GM21447 (cell line): ENCODE data around the gene VPS13C.

Experiments
- ATAC-seq: cut with Tn5 transposase; IDR thresholded peaks from one replicate; pipeline ENCODE4 v1.9.1; 2021; ENCODE audit not compliant: unreplicated experiment

The VPS13C gene

GRCh38 chr15:61951949-61952348 lies 108.3 kb downstream of the VPS13C start:
- ATAC-seq = no peak

GRCh38 chr15:61946778-61947177 lies 113.5 kb downstream of the VPS13C start:
- ATAC-seq = no peak

GRCh38 chr15:61943992-61944391 lies 116.3 kb downstream of the VPS13C start:
- ATAC-seq = no peak

DNA sequence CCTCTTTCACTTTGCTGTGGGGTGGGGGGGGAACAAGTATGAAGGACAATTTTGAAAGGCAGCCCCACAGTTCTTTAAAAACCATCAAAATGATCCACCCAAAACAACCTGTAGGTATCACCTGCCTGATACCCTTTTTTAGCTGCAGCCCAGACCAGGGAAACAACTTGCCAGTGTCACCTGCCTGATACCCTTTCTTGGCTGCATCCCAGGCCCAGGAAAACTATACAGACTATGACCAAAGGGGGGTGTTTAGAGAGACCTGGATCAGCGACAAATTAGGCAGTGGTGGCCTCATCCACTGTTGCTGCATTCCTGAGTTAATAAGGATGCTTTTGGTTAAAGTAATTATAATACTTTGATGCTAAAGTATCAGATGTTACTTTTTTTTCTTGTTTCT lies 122.0 kb downstream of the VPS13C start:
- ATAC-seq = no peak

DNA sequence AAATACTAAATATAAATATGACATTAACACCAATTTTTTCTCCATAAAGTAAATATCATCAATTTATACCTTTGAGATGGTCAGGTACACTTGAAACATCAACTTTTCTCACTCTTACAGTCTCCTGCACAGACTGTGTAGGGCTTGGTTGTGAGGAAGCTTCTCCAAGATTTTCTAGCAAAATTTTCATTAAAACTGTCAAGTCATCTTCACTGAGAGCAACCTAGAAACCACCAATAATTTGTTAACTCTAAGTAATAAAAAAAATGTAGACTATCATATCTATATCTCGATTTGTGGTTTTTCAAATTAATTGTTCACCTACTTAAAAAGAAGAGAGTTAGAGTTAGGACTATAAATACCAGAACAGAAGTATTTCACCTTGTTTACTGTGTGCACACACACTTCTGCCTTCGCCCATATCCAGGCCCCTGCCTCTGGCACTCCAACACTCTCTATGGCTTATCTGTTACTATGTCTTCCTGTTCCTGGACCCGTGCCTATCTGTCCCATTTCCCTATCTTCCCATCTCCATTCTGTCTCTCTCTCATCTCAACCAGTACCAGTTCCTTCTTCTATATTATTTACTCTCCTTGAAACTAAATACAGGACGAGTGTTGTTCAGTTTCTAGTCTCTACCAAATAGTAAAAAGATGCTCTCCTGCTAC lies 123.6 kb downstream of the VPS13C start:
- no peak for ATAC-seq

GRCh38 chr15:61935493-61935892 lies 124.8 kb downstream of the VPS13C start:
- ATAC-seq = no peak

DNA sequence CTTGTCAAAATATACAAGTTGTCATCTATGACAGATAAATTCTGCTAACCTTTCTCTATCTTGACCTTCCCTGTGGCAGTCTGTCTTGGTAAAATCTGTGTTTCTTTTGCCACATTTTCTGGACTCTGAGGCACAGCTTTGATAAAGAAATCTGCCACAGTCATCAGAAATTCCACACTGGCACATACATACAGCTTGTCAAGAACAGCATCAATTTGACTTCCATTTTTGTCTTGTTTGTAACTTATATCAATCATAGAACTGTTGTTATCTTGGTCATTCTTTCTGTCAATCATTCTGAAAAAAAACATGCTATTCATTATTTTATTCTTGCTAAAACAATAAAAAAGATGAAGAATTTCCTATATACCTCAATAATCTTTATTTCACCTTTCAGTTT lies 130.8 kb downstream of the VPS13C start:
- no peak for ATAC-seq

- no peak for ATAC-seq
Observed at GRCh38 chr15:61923173-61923572, 137.1 kb downstream of the VPS13C start.

DNA sequence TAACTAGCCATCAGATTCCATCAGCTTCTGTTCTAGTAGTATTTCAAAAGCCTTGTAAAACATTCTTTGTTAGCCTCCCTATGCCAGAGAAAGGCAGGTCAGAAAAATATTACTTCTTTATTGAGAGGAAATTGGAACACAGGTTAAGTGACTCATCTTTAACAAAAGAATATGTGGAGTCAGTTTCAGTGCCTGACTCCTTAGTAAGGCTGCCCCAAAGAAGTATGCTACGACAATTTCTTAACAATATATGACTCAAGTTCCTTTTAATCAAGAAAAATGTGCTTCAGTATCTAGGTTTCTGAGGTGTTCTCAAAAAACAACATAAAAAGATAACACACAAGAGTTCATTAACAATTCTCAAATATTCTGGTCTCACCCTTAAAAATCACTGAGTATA lies 139.2 kb downstream of the VPS13C start:
- ATAC-seq = no peak

GRCh38 chr15:61917457-61917856 lies 142.8 kb downstream of the VPS13C start:
- no peak for ATAC-seq

DNA sequence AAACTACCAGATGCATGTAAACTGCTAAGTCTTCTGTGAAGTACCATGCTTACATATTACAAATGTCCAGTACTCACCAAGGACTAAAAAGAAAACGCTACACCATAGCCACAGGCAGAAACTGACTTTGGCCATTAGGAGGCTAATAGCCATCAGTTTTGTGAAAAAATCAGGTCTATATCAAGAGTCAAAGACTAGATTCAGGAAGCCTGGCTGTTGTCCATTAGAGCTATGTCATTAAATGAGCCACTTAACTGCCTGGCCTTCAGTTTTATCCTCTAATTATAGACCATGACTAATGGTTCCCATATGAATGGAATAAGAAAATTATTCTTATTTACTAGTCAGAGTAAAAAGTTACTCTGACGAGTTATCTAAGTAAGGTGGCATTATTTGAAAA lies 144.1 kb downstream of the VPS13C start:
- no peak for ATAC-seq

- no peak for ATAC-seq
Observed at GRCh38 chr15:61915640-61916039, 144.6 kb downstream of the VPS13C start.

GRCh38 chr15:61910839-61911369 lies 149.3 kb downstream of the VPS13C start:
- no peak for ATAC-seq

DNA sequence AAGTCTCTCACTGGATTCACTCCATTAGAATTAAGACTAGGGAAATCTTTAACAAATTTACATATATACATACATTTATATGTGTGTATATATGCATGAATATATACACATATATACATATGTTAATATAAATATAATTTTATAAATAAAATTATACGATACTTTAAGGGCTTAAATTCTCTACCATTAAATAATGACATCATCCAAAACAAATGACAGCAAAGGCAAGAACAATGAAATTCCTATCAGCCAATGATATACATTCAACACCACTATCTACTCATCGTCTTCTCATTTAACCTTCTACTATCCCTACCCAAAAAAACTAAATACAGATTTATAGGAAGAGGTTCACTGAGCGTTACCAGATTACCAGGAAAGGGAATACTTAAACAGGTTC lies 152.0 kb downstream of the VPS13C start:
- no peak for ATAC-seq

DNA sequence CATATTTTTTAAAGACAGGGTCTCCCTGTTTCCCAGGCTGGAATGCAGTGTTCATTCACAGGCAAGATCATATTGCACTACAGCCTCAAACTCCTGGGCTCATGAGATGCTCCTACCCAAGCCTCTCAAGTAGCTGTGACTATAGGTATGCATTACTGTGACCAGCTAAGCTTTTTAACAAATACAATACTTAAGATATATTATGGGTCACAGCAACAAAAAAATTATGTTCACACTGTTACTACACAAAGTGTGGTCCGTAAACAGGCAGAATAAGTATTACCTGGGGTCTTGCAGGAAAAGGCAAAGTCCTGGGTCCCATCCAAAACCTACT lies 152.5 kb downstream of the VPS13C start:
- ATAC-seq = no peak

DNA sequence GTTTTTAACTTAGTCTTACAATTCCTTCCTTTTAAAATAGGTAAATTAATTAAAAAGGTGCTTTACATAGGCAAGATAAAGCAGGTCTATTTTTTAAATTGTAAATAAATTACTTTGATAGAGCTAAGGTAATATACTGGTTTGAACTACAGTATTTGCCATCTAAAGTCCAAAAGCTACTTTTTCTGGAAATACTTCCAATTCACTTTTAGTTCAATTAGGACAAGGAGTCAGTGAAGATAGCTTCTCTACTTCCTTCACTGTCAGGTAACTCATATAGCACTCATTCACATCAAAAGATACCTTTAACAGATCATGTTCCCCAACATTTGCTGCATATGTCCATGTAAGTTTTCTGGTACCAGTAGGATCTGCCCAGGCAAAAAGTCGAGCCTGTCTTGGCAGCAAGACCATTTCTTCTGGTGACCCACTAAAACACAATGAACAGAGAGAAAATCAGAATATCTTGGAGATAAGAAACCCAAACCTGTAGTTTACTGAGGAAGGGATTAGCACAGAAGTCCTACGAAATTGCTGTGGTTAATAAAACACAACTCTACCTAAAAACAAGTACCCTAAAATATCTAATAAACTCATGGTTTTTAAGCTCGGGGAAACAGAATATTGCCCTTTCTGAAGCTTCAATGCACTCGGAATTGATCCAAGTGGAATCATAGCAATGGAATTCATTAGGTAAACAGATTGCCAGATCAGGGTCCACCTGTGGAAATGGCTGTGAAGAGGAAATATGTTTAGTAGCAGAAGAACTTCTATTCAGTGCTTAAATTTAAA lies 153.1 kb downstream of the VPS13C start:
- no peak for ATAC-seq

GRCh38 chr15:61893146-61893545 lies 167.1 kb downstream of the VPS13C start:
- ATAC-seq = no peak

- ATAC-seq = no peak
Observed at GRCh38 chr15:61892140-61892539, 168.1 kb downstream of the VPS13C start.

GRCh38 chr15:61890106-61890505 lies 170.1 kb downstream of the VPS13C start:
- ATAC-seq = no peak

DNA sequence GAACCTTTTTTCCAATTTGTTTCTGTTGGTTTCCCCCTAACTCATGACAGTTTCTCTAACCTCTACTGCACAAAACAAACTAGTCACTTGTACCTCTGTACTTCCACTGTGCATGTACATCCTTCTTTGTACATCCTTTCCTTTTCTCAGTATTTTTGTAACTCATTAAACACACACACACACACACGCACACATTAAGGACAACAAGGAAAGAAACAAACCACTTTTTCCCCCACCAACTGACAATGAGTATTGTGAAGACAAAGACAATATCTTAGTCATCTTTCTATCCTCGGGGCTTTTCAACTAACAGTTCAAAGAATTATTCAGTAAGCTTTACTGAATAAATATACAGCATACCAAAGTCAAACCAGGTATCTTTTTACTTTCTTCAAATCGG lies 170.5 kb downstream of the VPS13C start:
- ATAC-seq = no peak

DNA sequence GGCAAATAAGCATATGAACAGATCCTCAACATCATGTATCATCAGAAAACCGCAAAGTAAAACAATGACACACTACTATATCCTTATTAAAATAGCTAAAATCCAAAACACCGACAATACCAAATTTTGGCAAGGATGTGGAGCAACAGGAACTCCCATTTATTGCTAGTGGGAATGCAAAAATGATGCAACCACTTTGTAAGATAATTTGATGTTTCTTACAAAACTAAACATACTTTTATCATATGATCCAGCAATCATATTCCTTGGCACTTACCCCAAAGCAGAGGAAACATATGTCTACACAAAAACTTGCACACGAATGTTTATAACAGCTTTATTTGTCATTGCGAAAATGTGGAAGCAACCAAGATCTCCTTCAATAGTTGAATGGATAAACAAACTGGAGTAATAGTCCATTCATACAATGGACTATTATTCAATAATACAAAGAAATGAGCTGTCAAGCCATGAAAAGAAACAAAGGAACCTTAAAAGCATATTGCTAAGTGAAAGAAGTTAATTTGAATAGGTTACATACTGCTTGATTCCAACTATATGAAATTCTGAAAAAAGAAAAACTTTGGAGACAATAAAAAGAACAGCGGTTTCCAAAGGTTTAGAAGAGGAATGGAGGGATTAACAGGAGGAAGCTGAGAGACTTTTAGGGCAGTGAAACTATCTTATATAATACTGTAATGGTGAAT lies 172.0 kb downstream of the VPS13C start:
- no peak for ATAC-seq

- no peak for ATAC-seq
Observed at GRCh38 chr15:61880084-61880483, 180.2 kb downstream of the VPS13C start.
